ENCODE results near the gene ATP9B. TPM values are rescaled to one million over a fixed set of nuclear protein-coding genes. Genes with fewer than 3 reads are reported as not detected.
"Not testable (repeated sequence)": the region's sequence is repeated elsewhere in the genome, so short reads cannot be mapped to it uniquely, and the experiment has no call there.

The ATP9B gene
- total RNA-seq, 1 experiment from 2014 or later, result 15.6 TPM

- ATAC-seq (no peak), DNase-seq (no peak)
- Histone ChIP-seq H3K4me3 (ENCODE audit: low read length) (no peak overlapping the region), H3K79me2 (ENCODE audit: low read length) (no peaks in the 10 kb centered on the region), H3K4me2 (ENCODE audit: low read length) (no peak overlapping the region), H3K9me2 (replicated peaks; ENCODE audit: low read length) (no peaks in the 10 kb centered on the region), H3K36me3 (ENCODE audit: low read depth, low read length) (no peaks in the 10 kb centered on the region), H3K9ac (ENCODE audit: low read length) (no peak overlapping the region), H3K9me3 (ENCODE audit: low read length) (no peaks in the 10 kb centered on the region), H3F3A (ENCODE audit: low read length, unreplicated experiment) (no peaks in the 10 kb centered on the region), H4K20me1 (ENCODE audit: low read length) (no peaks in the 10 kb centered on the region), H3K4me1 (ENCODE audit: insufficient read depth, low read length) (no peaks in the 10 kb centered on the region), H2AFZ (ENCODE audit: low read length) (no peak overlapping the region), H3K27ac (ENCODE audit: low read length) (no peak overlapping the region), H3K27me3 (ENCODE audit: low read length) (no peaks in the 10 kb centered on the region)
- CTCF ChIA-PET, result no interaction called here
- POLR2A ChIA-PET (ENCODE audit: unreplicated experiment), result no interaction called here
- no peak for TF ChIP-seq EZH2 (IDR thresholded peaks at IDR 0.05; ENCODE audit: low read length, unreplicated experiment)
- TF ChIP-seq, protein P1, sequence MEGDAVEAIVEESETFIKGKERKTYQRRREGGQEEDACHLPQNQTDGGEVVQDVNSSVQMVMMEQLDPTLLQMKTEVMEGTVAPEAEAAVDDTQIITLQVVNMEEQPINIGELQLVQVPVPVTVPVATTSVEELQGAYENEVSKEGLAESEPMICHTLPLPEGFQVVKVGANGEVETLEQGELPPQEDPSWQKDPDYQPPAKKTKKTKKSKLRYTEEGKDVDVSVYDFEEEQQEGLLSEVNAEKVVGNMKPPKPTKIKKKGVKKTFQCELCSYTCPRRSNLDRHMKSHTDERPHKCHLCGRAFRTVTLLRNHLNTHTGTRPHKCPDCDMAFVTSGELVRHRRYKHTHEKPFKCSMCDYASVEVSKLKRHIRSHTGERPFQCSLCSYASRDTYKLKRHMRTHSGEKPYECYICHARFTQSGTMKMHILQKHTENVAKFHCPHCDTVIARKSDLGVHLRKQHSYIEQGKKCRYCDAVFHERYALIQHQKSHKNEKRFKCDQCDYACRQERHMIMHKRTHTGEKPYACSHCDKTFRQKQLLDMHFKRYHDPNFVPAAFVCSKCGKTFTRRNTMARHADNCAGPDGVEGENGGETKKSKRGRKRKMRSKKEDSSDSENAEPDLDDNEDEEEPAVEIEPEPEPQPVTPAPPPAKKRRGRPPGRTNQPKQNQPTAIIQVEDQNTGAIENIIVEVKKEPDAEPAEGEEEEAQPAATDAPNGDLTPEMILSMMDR (conservative IDR thresholded peaks at IDR 0.05; ENCODE audit: low read depth, low read length), result no peak
- no peak for TF ChIP-seq EZH2phosphoT487 (IDR thresholded peaks at IDR 0.05; ENCODE audit: borderline replicate concordance, low read length)
- intact Hi-C loops (cut with micrococcal nuclease), result no loop called here
- no TSS peak for BruUV-seq (replicated peaks)
Observed at GRCh38 chr18:79326413-79327198, 257.4 kb downstream of the ATP9B start.

DNA sequence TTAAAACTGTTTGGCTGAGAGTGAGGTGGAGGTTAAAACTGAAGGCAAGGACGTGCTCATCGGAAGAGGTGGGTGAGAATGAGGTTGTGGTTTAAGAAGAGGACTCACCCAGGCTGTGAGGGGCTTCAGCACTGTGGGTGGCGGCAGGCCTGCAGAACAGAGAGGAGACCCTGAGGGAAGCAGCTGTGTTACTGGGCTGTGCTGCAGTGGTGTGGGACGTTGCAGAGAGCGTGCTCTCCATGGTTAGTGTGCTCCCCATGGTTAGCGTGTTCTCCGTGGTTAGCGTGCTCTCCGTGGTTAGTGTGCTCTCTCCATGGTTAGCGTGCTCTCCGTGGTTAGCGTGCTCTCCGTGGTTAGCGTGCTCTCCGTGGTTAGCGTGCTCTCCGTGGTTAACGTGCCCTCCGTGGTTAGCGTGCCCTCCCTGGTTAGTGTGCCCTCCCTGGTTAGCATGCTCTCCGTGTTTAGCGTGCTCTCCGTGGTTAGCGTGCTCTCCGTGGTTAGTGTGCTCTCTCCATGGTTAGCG is 258.1 kb downstream of the ATP9B start:
- BruUV-seq (replicated peaks), result no TSS peak
- intact Hi-C loops (cut with micrococcal nuclease), result no loop called here
- DNase-seq, result no peak
- H3K4me3 ChIP-seq (ENCODE audit: low read length), result no peak overlapping the region
- H3K27me3 ChIP-seq (ENCODE audit: low read length), result no peaks in the 10 kb centered on the region
- H3K9me2 ChIP-seq (replicated peaks; ENCODE audit: low read length), result no peaks in the 10 kb centered on the region
- H3K4me1 ChIP-seq (ENCODE audit: insufficient read depth, low read length), result no peaks in the 10 kb centered on the region
- no peak overlapping the region for H3K4me2 ChIP-seq (ENCODE audit: low read length)
- TF ChIP-seq EZH2 (IDR thresholded peaks at IDR 0.05; ENCODE audit: low read length, unreplicated experiment) (no peak), EZH2phosphoT487 (IDR thresholded peaks at IDR 0.05; ENCODE audit: borderline replicate concordance, low read length) (no peak)
- TF ChIP-seq, protein P1 (conservative IDR thresholded peaks at IDR 0.05; ENCODE audit: low read depth, low read length), result no peak
- no peaks in the 10 kb centered on the region for H4K20me1 ChIP-seq (ENCODE audit: low read length)
- ChIA-PET CTCF (no interaction called here), POLR2A (ENCODE audit: unreplicated experiment) (no interaction called here)
- no peak overlapping the region for H3K9ac ChIP-seq (ENCODE audit: low read length)
- ATAC-seq, result no peak
- H3F3A ChIP-seq (ENCODE audit: low read length, unreplicated experiment), result no peaks in the 10 kb centered on the region
- H3K9me3 ChIP-seq (ENCODE audit: low read length), result no peaks in the 10 kb centered on the region
- H3K27ac ChIP-seq (ENCODE audit: low read length), result no peak overlapping the region
- H2AFZ ChIP-seq (ENCODE audit: low read length), result no peak overlapping the region
- no peaks in the 10 kb centered on the region for H3K36me3 ChIP-seq (ENCODE audit: low read depth, low read length)
- H3K79me2 ChIP-seq (ENCODE audit: low read length), result no peaks in the 10 kb centered on the region

DNA sequence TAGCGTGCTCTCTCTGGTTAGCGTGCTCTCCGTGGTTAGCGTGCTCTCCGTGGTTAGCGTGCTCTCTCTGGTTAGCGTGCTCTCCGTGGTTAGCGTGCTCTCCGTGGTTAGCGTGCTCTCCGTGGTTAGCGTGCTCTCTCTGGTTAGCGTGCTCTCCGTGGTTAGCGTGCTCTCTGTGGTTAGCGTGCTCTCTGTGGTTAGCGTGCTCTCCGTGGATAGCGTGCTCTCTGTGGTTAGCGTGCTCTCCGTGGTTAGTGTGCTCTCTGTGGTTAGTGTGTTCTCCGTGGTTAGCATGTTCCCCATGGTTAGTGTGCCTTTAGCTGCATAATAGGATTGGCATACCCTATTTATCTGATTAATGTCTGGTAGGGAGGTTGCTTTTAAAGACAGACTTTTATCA is 258.7 kb downstream of the ATP9B start:
- H2AFZ ChIP-seq (ENCODE audit: low read length); ATAC-seq; CTCF ChIA-PET; H3K9me3 ChIP-seq (ENCODE audit: low read length); DNase-seq; H3K4me1 ChIP-seq (ENCODE audit: insufficient read depth, low read length); H3F3A ChIP-seq (ENCODE audit: low read length, unreplicated experiment); H3K9me2 ChIP-seq (replicated peaks; ENCODE audit: low read length); H3K9ac ChIP-seq (ENCODE audit: low read length); H4K20me1 ChIP-seq (ENCODE audit: low read length); intact Hi-C loops (cut with micrococcal nuclease); H3K36me3 ChIP-seq (ENCODE audit: low read depth, low read length); H3K27ac ChIP-seq (ENCODE audit: low read length); BruUV-seq (replicated peaks); H3K27me3 ChIP-seq (ENCODE audit: low read length); H3K4me3 ChIP-seq (ENCODE audit: low read length); POLR2A ChIA-PET (ENCODE audit: unreplicated experiment); H3K79me2 ChIP-seq (ENCODE audit: low read length); H3K4me2 ChIP-seq (ENCODE audit: low read length): not testable (repeated sequence)

All from PC-3 (cell line).